ENCODE measurements around the gene TRIM32.

TRIM32 gene

GRCh38 chr9:116687074-116687753 lies at the start of gene TRIM32:
Gene TRIM32, plus strand, starts transcription at chr9:116687305. Its CDS starts 10,438 bp downstream, at chr9:116697743.
- peak; percentile 86 for DNase-seq (ENCODE audit: low read depth)
- no peak for TF ChIP-seq CTCF (conservative IDR thresholded peaks at IDR 0.05; ENCODE audit: low read depth, low read length)

GRCh38 chr9:116639251-116639741 lies 47.8 kb upstream of the TRIM32 start:
- DNase-seq (ENCODE audit: low read depth): no peak
- no peak for TF ChIP-seq CTCF (conservative IDR thresholded peaks at IDR 0.05; ENCODE audit: low read depth, low read length)
- no peak overlapping the region for H3K4me3 ChIP-seq (ENCODE audit: low read depth, low read length)

More at GRCh38 chr9:116687074-116687753, at the start of gene TRIM32:
- peak within 1 kb of the TSS; percentile 78 for H3K4me3 ChIP-seq (ENCODE audit: low read depth, low read length)

- TF ChIP-seq CTCF (conservative IDR thresholded peaks at IDR 0.05; ENCODE audit: low read depth, low read length): no peak
- DNase-seq (ENCODE audit: low read depth): no peak
Observed at GRCh38 chr9:116641292-116642059, 45.6 kb upstream of the TRIM32 start.

GRCh38 chr9:116643691-116644090 lies 43.4 kb upstream of the TRIM32 start:
- TF ChIP-seq CTCF (conservative IDR thresholded peaks at IDR 0.05; ENCODE audit: low read depth, low read length): no peak
- no peak for DNase-seq (ENCODE audit: low read depth)
- no peak overlapping the region for H3K4me3 ChIP-seq (ENCODE audit: low read depth, low read length)

More at GRCh38 chr9:116641292-116642059, 45.6 kb upstream of the TRIM32 start:
- H3K4me3 ChIP-seq (ENCODE audit: low read depth, low read length): no peak overlapping the region

- H3K4me3 ChIP-seq (ENCODE audit: low read depth, low read length): no peak overlapping the region
- DNase-seq (ENCODE audit: low read depth): peak; percentile 79
- TF ChIP-seq CTCF (conservative IDR thresholded peaks at IDR 0.05; ENCODE audit: low read depth, low read length): no peak
Observed at GRCh38 chr9:116644091-116644688, 42.9 kb upstream of the TRIM32 start.

GRCh38 chr9:116646661-116647514 lies 40.2 kb upstream of the TRIM32 start:
- peak; percentile 79 for TF ChIP-seq CTCF (conservative IDR thresholded peaks at IDR 0.05; ENCODE audit: low read depth, low read length)
- H3K4me3 ChIP-seq (ENCODE audit: low read depth, low read length): no peak overlapping the region
- DNase-seq (ENCODE audit: low read depth): peak; percentile 80
